Medulla oblongata (tissue), 1 donor: ENCODE data around the gene LRIG3.
"Not testable (repeated sequence)": the region's sequence is repeated elsewhere in the genome, so short reads cannot be mapped to it uniquely, and the experiment has no call there.

Experiments
- DNase-seq: peaks from one replicate; pipeline ENCODE4 v3.0.0-alpha.2; 2015; ENCODE audit errors: extremely low spot score

LRIG3 gene

GRCh38 chr12:58855630-58856029 is 64.7 kb downstream of the LRIG3 start:
- DNase-seq: not testable (repeated sequence)

- no peak for DNase-seq
Measured at GRCh38 chr12:58850826-58851225, 69.5 kb downstream of the LRIG3 start.

GRCh38 chr12:58847901-58848600 is 72.3 kb downstream of the LRIG3 start:
- no peak for DNase-seq

- DNase-seq: no peak
Measured at GRCh38 chr12:58844161-58844560, 76.1 kb downstream of the LRIG3 start.

- peak; percentile 20 for DNase-seq
Measured at GRCh38 chr12:58841058-58841798, 79.1 kb downstream of the LRIG3 start.

- DNase-seq: peak; percentile 30
Measured at GRCh38 chr12:58833853-58834252, 86.5 kb downstream of the LRIG3 start.

GRCh38 chr12:58832920-58833319 is 87.4 kb downstream of the LRIG3 start:
- no peak for DNase-seq
